A673 (cell line): ENCODE results near the gene MKNK1. TPM values are rescaled to one million over a fixed set of nuclear protein-coding genes. Genes with fewer than 3 reads are reported as not detected.

Source experiments
- BruUV-seq: library from RNA; stranded (reverse); fragments of 400-500 nt; replicated peaks from 2 replicates; lab custom pipeline; 2021; lab: Mats Ljungman, UMichigan
- CTCF ChIA-PET: fragments of 300-600 bp; sonication (Branson Sonifier 250); formaldehyde crosslinking; loops from one replicate; lab custom pipeline; 2022; ENCODE audit warnings: antibody characterized with exemption; lab: Charles Lee
- POLR2A ChIA-PET: fragments of 300-600 bp; sonication (Branson Sonifier 250); formaldehyde crosslinking; loops from one replicate; lab custom pipeline; 2022; ENCODE audit warnings: antibody characterized with exemption; ENCODE audit not compliant: low non-redundant PET; lab: Charles Lee
- DNase-seq: peaks from one replicate; pipeline ENCODE4 v3.0.0-alpha.2; 2015; ENCODE audit warnings: low spot score
- H3K27ac ChIP-seq: fragments of 200-600 bp; sonication (generic); 2 replicates; pipeline ENCODE4 v1.5.1; 2016; ENCODE audit warnings: mixed run types, low read depth, mild to moderate bottlenecking, mixed read lengths, antibody characterized with exemption, low read length; ENCODE audit not compliant: poor library complexity, severe bottlenecking
- H3K27me3 ChIP-seq: fragments of 200-600 bp; sonication (generic); replicated peaks from 2 replicates; pipeline ENCODE4 v1.6.1; 2017; ENCODE audit warnings: mixed run types, low read depth, mild to moderate bottlenecking, mixed read lengths, antibody characterized with exemption, low read length; ENCODE audit not compliant: insufficient read depth, poor library complexity
- H3K36me3 ChIP-seq: fragments of 200-600 bp; sonication (generic); 2 replicates; pipeline ENCODE4 v1.6.1; 2016; ENCODE audit warnings: mixed run types, mild to moderate bottlenecking, mixed read lengths, antibody characterized with exemption, low read length; ENCODE audit not compliant: insufficient read depth, poor library complexity, severe bottlenecking
- H3K4me1 ChIP-seq: fragments of 200-600 bp; sonication (generic); 2 replicates; pipeline ENCODE4 v1.6.1; 2017; ENCODE audit warnings: mixed run types, mild to moderate bottlenecking, mixed read lengths, antibody characterized with exemption, low read length; ENCODE audit not compliant: insufficient read depth, poor library complexity, severe bottlenecking
- H3K4me3 ChIP-seq: fragments of 200-600 bp; sonication (generic); 2 replicates; pipeline ENCODE4 v1.5.1; 2016; ENCODE audit warnings: low read depth, mixed run types, mild to moderate bottlenecking, mixed read lengths, low read length; ENCODE audit not compliant: poor library complexity, severe bottlenecking
- H3K9me3 ChIP-seq: fragments of 200-600 bp; sonication (generic); 2 replicates; pipeline ENCODE4 v1.6.1; 2016; ENCODE audit warnings: mixed run types, low read depth, mild to moderate bottlenecking, mixed read lengths, antibody characterized with exemption, low read length; ENCODE audit not compliant: poor library complexity, severe bottlenecking
- EZH2 ChIP-seq: fragments of 200-600 bp; sonication (generic); IDR thresholded peaks from 2 replicates; pipeline ENCODE4 v1.6.1; 2017; ENCODE audit warnings: borderline replicate concordance, low read depth, mild to moderate bottlenecking, mixed read lengths, antibody characterized with exemption, low read length; ENCODE audit not compliant: poor library complexity, severe bottlenecking
- intact Hi-C: fragments of 100-400 bp; cut with micrococcal nuclease; formaldehyde crosslinking; loops from one replicate; pipeline ENCODE4 v1.10.0; 2022; ENCODE audit not compliant: unreplicated experiment
- total RNA-seq: library from RNA; stranded (reverse); gene quantifications from 2 replicates; pipeline ENCODE4 v1.2.3, GENCODE V29; 2021
- TF ChIP-seq, protein P1 (sequence below): fragments of 300-800, 200-600 bp; sonication (generic); conservative IDR thresholded peaks from 2 replicates; pipeline ENCODE4 v1.5.1; 2017; ENCODE audit warnings: low read depth, mild to moderate bottlenecking, antibody characterized with exemption, low read length, moderate library complexity, mixed read lengths

The MKNK1 gene
- total RNA-seq, 1 experiment from 2014 or later = 22.7 TPM

GRCh38 chr1:46569116-46569515 lies 35.0 kb downstream of the MKNK1 start:
- intact Hi-C loops = no loop called here
- BruUV-seq = no TSS peak
- H3K4me1 ChIP-seq = no peaks in the 10 kb centered on the region
- H3K36me3 ChIP-seq = no peaks in the 10 kb centered on the region
- ChIA-PET CTCF (no interaction called here), POLR2A (no interaction called here)
- no peak overlapping the region for H3K4me3 ChIP-seq
- DNase-seq = no peak
- no peaks in the 10 kb centered on the region for H3K9me3 ChIP-seq
- H3K27me3 ChIP-seq = no peaks in the 10 kb centered on the region
- H3K27ac ChIP-seq = no peak overlapping the region
- no peak for TF ChIP-seq EZH2
- TF ChIP-seq, protein P1, sequence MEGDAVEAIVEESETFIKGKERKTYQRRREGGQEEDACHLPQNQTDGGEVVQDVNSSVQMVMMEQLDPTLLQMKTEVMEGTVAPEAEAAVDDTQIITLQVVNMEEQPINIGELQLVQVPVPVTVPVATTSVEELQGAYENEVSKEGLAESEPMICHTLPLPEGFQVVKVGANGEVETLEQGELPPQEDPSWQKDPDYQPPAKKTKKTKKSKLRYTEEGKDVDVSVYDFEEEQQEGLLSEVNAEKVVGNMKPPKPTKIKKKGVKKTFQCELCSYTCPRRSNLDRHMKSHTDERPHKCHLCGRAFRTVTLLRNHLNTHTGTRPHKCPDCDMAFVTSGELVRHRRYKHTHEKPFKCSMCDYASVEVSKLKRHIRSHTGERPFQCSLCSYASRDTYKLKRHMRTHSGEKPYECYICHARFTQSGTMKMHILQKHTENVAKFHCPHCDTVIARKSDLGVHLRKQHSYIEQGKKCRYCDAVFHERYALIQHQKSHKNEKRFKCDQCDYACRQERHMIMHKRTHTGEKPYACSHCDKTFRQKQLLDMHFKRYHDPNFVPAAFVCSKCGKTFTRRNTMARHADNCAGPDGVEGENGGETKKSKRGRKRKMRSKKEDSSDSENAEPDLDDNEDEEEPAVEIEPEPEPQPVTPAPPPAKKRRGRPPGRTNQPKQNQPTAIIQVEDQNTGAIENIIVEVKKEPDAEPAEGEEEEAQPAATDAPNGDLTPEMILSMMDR = no peak

DNA sequence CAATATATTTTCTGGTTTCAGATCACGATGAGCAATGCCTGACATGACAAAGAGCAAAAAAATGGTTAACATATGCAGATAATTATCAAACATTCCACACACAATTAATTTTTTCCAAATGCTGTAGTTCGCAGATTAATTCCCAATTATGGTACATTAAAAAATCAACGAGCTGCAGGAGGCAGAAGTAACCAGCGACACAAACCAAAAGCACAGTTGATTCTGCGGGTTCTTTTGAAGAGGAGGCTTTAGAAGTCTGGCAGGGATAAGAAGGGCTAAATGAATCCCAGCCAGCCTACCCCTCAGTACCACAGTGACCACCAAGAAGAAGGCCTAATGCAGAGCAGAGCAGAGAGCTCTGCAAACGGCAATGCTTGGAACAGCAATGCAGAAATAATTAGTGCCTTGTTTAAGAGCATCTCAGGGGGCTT lies 35.6 kb downstream of the MKNK1 start:
- POLR2A ChIA-PET = no interaction called here
- H3K27me3 ChIP-seq = no peaks in the 10 kb centered on the region
- TF ChIP-seq, protein P1 = no peak
- TF ChIP-seq EZH2 = no peak
- no peaks in the 10 kb centered on the region for H3K4me1 ChIP-seq
- no peaks in the 10 kb centered on the region for H3K36me3 ChIP-seq
- H3K9me3 ChIP-seq = no peaks in the 10 kb centered on the region
- CTCF ChIA-PET = no interaction called here
- DNase-seq = no peak
- H3K27ac ChIP-seq = no peak overlapping the region
- H3K4me3 ChIP-seq = no peak overlapping the region
- intact Hi-C loops = no loop called here
- no TSS peak for BruUV-seq

- intact Hi-C loops = no loop called here
- no peak for DNase-seq
- no peaks in the 10 kb centered on the region for H3K4me1 ChIP-seq
- CTCF ChIA-PET = no interaction called here
- TF ChIP-seq, protein P1 = no peak
- TF ChIP-seq EZH2 = no peak
- no peaks in the 10 kb centered on the region for H3K9me3 ChIP-seq
- no peaks in the 10 kb centered on the region for H3K27me3 ChIP-seq
- POLR2A ChIA-PET = no interaction called here
- H3K4me3 ChIP-seq = no peak overlapping the region
- BruUV-seq = no TSS peak
- H3K27ac ChIP-seq = no peak overlapping the region
- no peaks in the 10 kb centered on the region for H3K36me3 ChIP-seq
These were observed 40.7 kb downstream of the MKNK1 start for GRCh38 chr1:46563341-46563740.
